ENCODE measurements around the gene TWIST1.

DNA sequence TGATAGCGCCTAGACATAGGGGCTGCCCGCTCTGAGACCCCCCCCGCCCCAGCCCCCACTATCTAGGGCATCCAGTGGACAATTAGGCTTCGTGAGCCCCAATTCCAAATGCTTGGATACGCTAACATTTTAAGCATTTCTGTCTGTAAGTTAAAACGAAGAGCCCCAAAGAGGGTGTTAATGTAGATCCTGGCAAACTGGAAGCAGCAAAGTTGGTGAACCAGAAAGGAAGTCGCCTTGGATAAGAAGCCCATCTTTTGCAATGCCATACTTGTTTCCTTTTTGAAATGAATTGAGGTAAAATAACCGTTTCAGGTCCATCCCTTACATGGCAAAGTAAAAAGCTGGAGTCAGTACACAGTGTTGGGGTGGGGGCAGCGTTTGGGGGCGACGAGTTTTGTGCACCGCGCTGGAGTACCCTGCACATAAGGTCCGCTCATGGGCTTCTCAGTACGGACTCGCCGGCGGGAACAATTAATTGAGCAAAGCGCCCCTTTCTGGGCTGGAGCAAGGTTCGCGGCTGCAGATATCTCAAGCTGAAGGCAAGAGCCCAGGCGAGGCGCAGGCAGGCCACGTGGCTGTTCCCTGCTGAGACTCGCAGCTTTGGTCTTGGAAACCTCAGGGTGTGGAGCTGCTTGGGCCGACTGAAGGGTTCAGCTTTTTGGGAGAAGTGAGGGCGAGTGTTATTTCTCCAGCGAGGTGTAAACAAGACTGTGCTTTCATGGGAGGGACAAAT, 1.4 kb upstream of the TWIST1 start:
- TF ChIP-seq CEBPB (IDR thresholded peaks at IDR 0.05): no peak
- TF ChIP-seq RAD21 (IDR thresholded peaks at IDR 0.05; ENCODE audit: low read depth): no peak
- no peak for TF ChIP-seq TAF1 (IDR thresholded peaks at IDR 0.05; ENCODE audit: low read depth)
- TF ChIP-seq, protein P1, sequence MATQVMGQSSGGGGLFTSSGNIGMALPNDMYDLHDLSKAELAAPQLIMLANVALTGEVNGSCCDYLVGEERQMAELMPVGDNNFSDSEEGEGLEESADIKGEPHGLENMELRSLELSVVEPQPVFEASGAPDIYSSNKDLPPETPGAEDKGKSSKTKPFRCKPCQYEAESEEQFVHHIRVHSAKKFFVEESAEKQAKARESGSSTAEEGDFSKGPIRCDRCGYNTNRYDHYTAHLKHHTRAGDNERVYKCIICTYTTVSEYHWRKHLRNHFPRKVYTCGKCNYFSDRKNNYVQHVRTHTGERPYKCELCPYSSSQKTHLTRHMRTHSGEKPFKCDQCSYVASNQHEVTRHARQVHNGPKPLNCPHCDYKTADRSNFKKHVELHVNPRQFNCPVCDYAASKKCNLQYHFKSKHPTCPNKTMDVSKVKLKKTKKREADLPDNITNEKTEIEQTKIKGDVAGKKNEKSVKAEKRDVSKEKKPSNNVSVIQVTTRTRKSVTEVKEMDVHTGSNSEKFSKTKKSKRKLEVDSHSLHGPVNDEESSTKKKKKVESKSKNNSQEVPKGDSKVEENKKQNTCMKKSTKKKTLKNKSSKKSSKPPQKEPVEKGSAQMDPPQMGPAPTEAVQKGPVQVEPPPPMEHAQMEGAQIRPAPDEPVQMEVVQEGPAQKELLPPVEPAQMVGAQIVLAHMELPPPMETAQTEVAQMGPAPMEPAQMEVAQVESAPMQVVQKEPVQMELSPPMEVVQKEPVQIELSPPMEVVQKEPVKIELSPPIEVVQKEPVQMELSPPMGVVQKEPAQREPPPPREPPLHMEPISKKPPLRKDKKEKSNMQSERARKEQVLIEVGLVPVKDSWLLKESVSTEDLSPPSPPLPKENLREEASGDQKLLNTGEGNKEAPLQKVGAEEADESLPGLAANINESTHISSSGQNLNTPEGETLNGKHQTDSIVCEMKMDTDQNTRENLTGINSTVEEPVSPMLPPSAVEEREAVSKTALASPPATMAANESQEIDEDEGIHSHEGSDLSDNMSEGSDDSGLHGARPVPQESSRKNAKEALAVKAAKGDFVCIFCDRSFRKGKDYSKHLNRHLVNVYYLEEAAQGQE (IDR thresholded peaks at IDR 0.05; ENCODE audit: low read depth): no peak
- no peak for TF ChIP-seq YY1 (IDR thresholded peaks at IDR 0.05; ENCODE audit: low read depth)
- TF ChIP-seq, protein P2, sequence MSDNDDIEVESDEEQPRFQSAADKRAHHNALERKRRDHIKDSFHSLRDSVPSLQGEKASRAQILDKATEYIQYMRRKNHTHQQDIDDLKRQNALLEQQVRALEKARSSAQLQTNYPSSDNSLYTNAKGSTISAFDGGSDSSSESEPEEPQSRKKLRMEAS (IDR thresholded peaks at IDR 0.05): no peak
- TF ChIP-seq TCF12 (IDR thresholded peaks at IDR 0.05; ENCODE audit: low read depth): no peak
- TF ChIP-seq ZBTB7A (IDR thresholded peaks at IDR 0.05; ENCODE audit: low read depth): no peak
- TF ChIP-seq EP300 (IDR thresholded peaks at IDR 0.05; ENCODE audit: borderline replicate concordance): no peak
- TF ChIP-seq, protein P3, sequence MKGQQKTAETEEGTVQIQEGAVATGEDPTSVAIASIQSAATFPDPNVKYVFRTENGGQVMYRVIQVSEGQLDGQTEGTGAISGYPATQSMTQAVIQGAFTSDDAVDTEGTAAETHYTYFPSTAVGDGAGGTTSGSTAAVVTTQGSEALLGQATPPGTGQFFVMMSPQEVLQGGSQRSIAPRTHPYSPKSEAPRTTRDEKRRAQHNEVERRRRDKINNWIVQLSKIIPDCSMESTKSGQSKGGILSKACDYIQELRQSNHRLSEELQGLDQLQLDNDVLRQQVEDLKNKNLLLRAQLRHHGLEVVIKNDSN (IDR thresholded peaks at IDR 0.05): no peak
- no peak for TF ChIP-seq CREB1 (IDR thresholded peaks at IDR 0.05; ENCODE audit: low read depth)
- TF ChIP-seq TEAD4 (IDR thresholded peaks at IDR 0.05): no peak
- TF ChIP-seq FOXM1 (IDR thresholded peaks at IDR 0.05; ENCODE audit: borderline replicate concordance, low read depth): no peak
